OCI-M1 (cell line): Measurements from ENCODE around the gene XRN2.
A peak's percentile ranks its signal among the peaks of the same experiment; 100 is the strongest.
"Not testable (repeated sequence)": the region's sequence is repeated elsewhere in the genome, so short reads cannot be mapped to it uniquely, and the experiment has no call there.

Experiments used
- DNase-seq: peaks from one replicate; lab custom pipeline; 2025; lab: John Stamatoyannopoulos, UW

Gene XRN2

GRCh38 chr20:21344206-21344900, 41.2 kb downstream of the XRN2 start:
- no peak for DNase-seq

GRCh38 chr20:21344961-21345360, 41.8 kb downstream of the XRN2 start:
- no peak for DNase-seq

GRCh38 chr20:21352703-21353102, 49.6 kb downstream of the XRN2 start:
- peak; percentile 12 for DNase-seq

GRCh38 chr20:21353236-21353635, 50.1 kb downstream of the XRN2 start:
- no peak for DNase-seq

GRCh38 chr20:21355981-21356380, 52.9 kb downstream of the XRN2 start:
- DNase-seq = no peak

GRCh38 chr20:21356386-21356785, 53.3 kb downstream of the XRN2 start:
- DNase-seq = no peak

- DNase-seq = peak; percentile 34
Observed at GRCh38 chr20:21357844-21358243, 54.7 kb downstream of the XRN2 start.

GRCh38 chr20:21358737-21359136, 55.6 kb downstream of the XRN2 start:
- DNase-seq = no peak

- no peak for DNase-seq
Observed at GRCh38 chr20:21360705-21361104, 57.6 kb downstream of the XRN2 start.

- no peak for DNase-seq
Observed at GRCh38 chr20:21361266-21361665, 58.1 kb downstream of the XRN2 start.

GRCh38 chr20:21364413-21364812, 61.3 kb downstream of the XRN2 start:
- DNase-seq = no peak

- DNase-seq = no peak
Observed at GRCh38 chr20:21365771-21366170, 62.6 kb downstream of the XRN2 start.

- not testable (repeated sequence) for DNase-seq
Observed at GRCh38 chr20:21366273-21366672, 63.1 kb downstream of the XRN2 start.

- no peak for DNase-seq
Observed at GRCh38 chr20:21368791-21369190, 65.7 kb downstream of the XRN2 start.

- DNase-seq = no peak
Observed at GRCh38 chr20:21371193-21371592, 68.1 kb downstream of the XRN2 start.

GRCh38 chr20:21372016-21372415, 68.9 kb downstream of the XRN2 start:
- no peak for DNase-seq

GRCh38 chr20:21373436-21373835, 70.3 kb downstream of the XRN2 start:
- DNase-seq = no peak

GRCh38 chr20:21376626-21377025, 73.5 kb downstream of the XRN2 start:
- DNase-seq = no peak

- DNase-seq = no peak
Observed at GRCh38 chr20:21377701-21378100, 74.6 kb downstream of the XRN2 start.

- DNase-seq = no peak
Observed at GRCh38 chr20:21378259-21378658, 75.1 kb downstream of the XRN2 start.

- no peak for DNase-seq
Observed at GRCh38 chr20:21380711-21381110, 77.6 kb downstream of the XRN2 start.

GRCh38 chr20:21381619-21382018, 78.5 kb downstream of the XRN2 start:
- no peak for DNase-seq

- DNase-seq = no peak
Observed at GRCh38 chr20:21384308-21384892, 81.3 kb downstream of the XRN2 start.

GRCh38 chr20:21386111-21386510, 83.0 kb downstream of the XRN2 start:
- DNase-seq = no peak
